GM06990 (cell line): Measurements from ENCODE around the gene CCDC154.
"Not testable (repeated sequence)": the region's sequence is repeated elsewhere in the genome, so short reads cannot be mapped to it uniquely, and the experiment has no call there.

Source experiments
- DNase-seq: peaks from one replicate; pipeline ENCODE4 v3.0.0-alpha.2; 2011; ENCODE audit not compliant: insufficient read length; ENCODE audit errors: extremely low read depth
- H3K27me3 ChIP-seq: replicated peaks from 2 replicates; pipeline ENCODE4 v1.6.0; 2011; ENCODE audit warnings: low read length; ENCODE audit not compliant: control insufficient read depth, insufficient read depth
- H3K36me3 ChIP-seq: 2 replicates; pipeline ENCODE4 v1.5.1; 2011; ENCODE audit warnings: low read length; ENCODE audit not compliant: control insufficient read depth, insufficient read depth
- H3K4me3 ChIP-seq: replicated peaks from 2 replicates; pipeline ENCODE4 v1.5.1; 2011; ENCODE audit warnings: low read depth, mild to moderate bottlenecking, control low read depth, low read length
- CTCF ChIP-seq: IDR thresholded peaks from 2 replicates; pipeline ENCODE4 v1.5.1; 2011; ENCODE audit warnings: low read length, control low read depth, mild to moderate bottlenecking, inconsistent platforms; ENCODE audit not compliant: insufficient read depth, poor library complexity, severe bottlenecking

The CCDC154 gene

GRCh38 chr16:1469693-1470201 lies 25.4 kb upstream of the CCDC154 start:
- Histone ChIP-seq H3K4me3 (no peak overlapping the region), H3K36me3 (no peaks in the 10 kb centered on the region), H3K27me3 (no peaks in the 10 kb centered on the region)
- DNase-seq: no peak
- TF ChIP-seq CTCF: no peak

GRCh38 chr16:1469141-1469540 lies 24.8 kb upstream of the CCDC154 start:
- H3K4me3 ChIP-seq, H3K36me3 ChIP-seq, H3K27me3 ChIP-seq: not testable (repeated sequence)

GRCh38 chr16:1468426-1468810 lies 24.1 kb upstream of the CCDC154 start:
- no peak overlapping the region for H3K4me3 ChIP-seq
- no peaks in the 10 kb centered on the region for H3K36me3 ChIP-seq
- no peaks in the 10 kb centered on the region for H3K27me3 ChIP-seq
- DNase-seq: peak; percentile 5
- TF ChIP-seq CTCF: no peak

More at GRCh38 chr16:1469141-1469540, 24.8 kb upstream of the CCDC154 start:
- not testable (repeated sequence) for DNase-seq

- no peak overlapping the region for H3K4me3 ChIP-seq
- H3K27me3 ChIP-seq: no peaks in the 10 kb centered on the region
- no peaks in the 10 kb centered on the region for H3K36me3 ChIP-seq
- no peak for TF ChIP-seq CTCF
- peak; percentile 6 for DNase-seq
Measured at GRCh38 chr16:1466968-1467521, 22.7 kb upstream of the CCDC154 start.

- Histone ChIP-seq H3K36me3 (peaks cover under 1% of the 10 kb centered on the region; the same call in 1 of the 2 replicates), H3K4me3 (no peak overlapping the region), H3K27me3 (no peaks in the 10 kb centered on the region)
- no peak for TF ChIP-seq CTCF
- no peak for DNase-seq
Measured at GRCh38 chr16:1466054-1466453, 21.7 kb upstream of the CCDC154 start.

GRCh38 chr16:1465567-1465915 lies 21.2 kb upstream of the CCDC154 start:
- TF ChIP-seq CTCF: no peak
- no peaks in the 10 kb centered on the region for H3K27me3 ChIP-seq
- DNase-seq: peak; percentile 3
- H3K36me3 ChIP-seq: peaks cover 5% of the 10 kb centered on the region
- H3K4me3 ChIP-seq: no peak overlapping the region
